Activated T-cell treated with anti-CD3 and anti-CD28 coated beads, Interleukin-2, amount 50 U/mL, for 24 hours (primary cell): ENCODE measurements around the gene TBCK.

Experiments used
- DNase-seq: peaks from one replicate; pipeline ENCODE4 v3.0.0-alpha.2; 2020
- H3K27ac Mint-ChIP-seq: 2 replicates; pipeline ENCODE4 v1.8.0; 2020; ENCODE audit warnings: mild to moderate bottlenecking, mixed read lengths
- H3K27me3 Mint-ChIP-seq: 2 replicates; pipeline ENCODE4 v1.8.0; 2020; ENCODE audit warnings: mixed read lengths
- H3K36me3 Mint-ChIP-seq: 2 replicates; pipeline ENCODE4 v1.8.0; 2020; ENCODE audit warnings: low read depth, mixed read lengths
- H3K4me1 Mint-ChIP-seq: 2 replicates; pipeline ENCODE4 v1.8.0; 2020; ENCODE audit warnings: low read depth, mixed read lengths
- H3K4me3 Mint-ChIP-seq: 2 replicates; pipeline ENCODE4 v1.8.0; 2020; ENCODE audit warnings: mild to moderate bottlenecking, moderate library complexity, mixed read lengths
- H3K9me3 Mint-ChIP-seq: 2 replicates; pipeline ENCODE4 v1.8.0; 2020; ENCODE audit warnings: mixed read lengths

The TBCK gene

DNA sequence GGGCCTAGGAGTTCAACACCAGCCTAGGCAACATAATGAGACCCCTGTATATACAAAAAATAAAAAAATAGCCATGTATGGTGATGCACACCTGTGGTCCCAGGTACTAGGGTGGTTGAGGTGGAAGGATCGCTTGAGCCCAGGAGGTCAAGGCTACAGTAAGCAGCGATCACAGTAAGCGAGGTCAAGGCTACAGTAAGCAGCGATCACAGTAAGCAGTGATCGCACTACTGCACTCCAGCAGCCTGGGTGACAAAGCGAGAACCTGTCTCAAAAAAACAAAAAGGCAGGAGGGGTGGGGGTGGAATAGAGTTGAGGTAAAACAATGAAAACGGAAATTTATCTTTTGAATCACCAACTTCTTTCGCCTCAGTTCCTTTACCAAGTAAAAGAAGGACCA is 29.4 kb downstream of the TBCK start:
- DNase-seq = no peak
- Mint-ChIP-seq H3K4me1 (peaks cover 6% of the 10 kb centered on the region), H3K27me3 (no peaks in the 10 kb centered on the region), H3K9me3 (no peaks in the 10 kb centered on the region), H3K27ac (no peak overlapping the region), H3K4me3 (no peak overlapping the region), H3K36me3 (peaks cover 63% of the 10 kb centered on the region)

DNA sequence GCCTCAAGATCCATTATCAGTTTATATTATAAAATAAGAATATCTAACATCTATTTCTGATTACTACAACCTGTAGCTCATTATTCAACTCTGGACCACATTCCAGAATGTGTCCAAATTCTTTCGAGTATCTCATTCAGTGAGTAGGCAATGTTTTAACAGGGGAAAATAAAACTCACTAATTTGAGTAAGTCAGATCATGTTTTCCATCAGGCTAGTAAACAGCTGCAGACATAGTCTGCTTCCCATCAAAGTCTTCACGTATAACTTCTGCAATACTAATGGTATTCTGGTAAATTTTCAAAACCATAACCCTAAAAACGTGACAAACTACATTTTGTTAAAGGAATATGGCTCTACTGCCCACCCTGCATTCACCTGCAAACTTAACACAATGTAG is 31.8 kb downstream of the TBCK start:
- DNase-seq = no peak
- Mint-ChIP-seq H3K27me3 (no peaks in the 10 kb centered on the region), H3K27ac (no peak overlapping the region), H3K4me1 (peaks cover 10% of the 10 kb centered on the region), H3K9me3 (no peaks in the 10 kb centered on the region), H3K4me3 (no peak overlapping the region), H3K36me3 (peaks cover 51% of the 10 kb centered on the region)

DNA sequence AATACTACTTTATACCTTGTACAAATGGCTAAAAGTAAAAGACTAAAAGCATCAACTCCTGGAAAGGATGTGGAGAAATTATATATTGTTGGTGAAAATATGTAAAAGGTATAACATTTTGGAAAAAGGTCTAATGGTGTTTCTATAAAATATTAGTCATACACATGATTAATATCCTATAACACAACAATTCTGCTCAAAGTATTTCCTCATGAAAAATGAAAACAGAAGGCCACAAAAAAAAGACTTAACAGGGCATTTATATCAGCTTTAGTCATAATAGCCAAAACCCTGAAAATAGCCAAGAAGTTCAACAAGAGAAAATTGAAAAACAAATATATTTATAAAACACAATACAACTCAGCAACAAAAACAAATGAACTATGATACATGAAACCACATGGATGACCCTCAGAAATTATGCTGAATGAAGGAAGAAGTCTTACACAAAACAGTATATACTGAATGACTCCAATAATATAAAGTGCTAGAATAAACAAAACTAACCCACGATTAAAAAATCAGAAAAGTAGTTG is 38.8 kb downstream of the TBCK start:
- Mint-ChIP-seq H3K4me1 (peaks cover 12% of the 10 kb centered on the region), H3K9me3 (no peaks in the 10 kb centered on the region), H3K27ac (no peak overlapping the region), H3K4me3 (no peak overlapping the region), H3K36me3 (peaks cover 30% of the 10 kb centered on the region), H3K27me3 (no peaks in the 10 kb centered on the region)
- DNase-seq = no peak

DNA sequence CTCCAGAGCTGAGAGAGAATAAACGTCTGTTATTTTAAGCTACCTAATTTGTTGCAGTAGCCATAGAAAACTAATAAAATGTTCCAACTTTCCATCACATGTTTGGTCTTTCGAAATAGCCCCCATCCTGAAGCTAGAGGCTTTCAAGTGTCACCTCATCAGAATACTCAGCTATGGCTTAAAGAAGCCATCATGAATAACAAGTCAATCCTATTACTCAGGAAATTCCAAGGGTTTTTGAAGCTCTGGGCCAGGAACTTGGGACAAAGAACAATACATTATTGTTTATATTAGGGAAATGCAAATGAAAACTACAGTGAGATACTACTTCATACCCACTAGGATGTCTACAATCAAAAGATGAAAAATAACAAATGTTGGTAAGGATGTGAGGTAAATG is 42.2 kb downstream of the TBCK start:
- no peaks in the 10 kb centered on the region for H3K27me3 Mint-ChIP-seq
- no peak overlapping the region for H3K27ac Mint-ChIP-seq
- H3K4me1 Mint-ChIP-seq = peaks cover 8% of the 10 kb centered on the region
- DNase-seq = no peak
- no peaks in the 10 kb centered on the region for H3K9me3 Mint-ChIP-seq
- H3K36me3 Mint-ChIP-seq = peaks cover 22% of the 10 kb centered on the region
- H3K4me3 Mint-ChIP-seq = no peak overlapping the region

DNA sequence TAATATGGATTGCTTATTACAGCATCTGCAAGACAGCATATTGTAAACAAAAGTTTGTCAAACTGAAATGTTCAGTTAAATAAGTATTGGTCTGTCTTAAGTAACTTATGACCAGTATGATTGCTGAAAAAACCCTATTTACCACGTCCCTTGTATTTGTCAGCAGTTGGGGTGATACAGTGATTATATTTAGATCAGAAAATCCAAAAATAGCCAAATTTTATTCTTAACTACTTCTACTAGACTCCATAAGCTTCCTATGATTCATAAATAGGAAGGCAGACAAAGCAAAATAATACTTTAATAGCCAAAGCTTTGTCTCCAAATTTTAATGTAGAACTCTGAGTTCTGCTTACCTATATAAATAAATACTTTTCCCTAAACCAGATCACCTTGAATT is 45.3 kb downstream of the TBCK start:
- DNase-seq = no peak
- no peak overlapping the region for H3K4me3 Mint-ChIP-seq

DNA sequence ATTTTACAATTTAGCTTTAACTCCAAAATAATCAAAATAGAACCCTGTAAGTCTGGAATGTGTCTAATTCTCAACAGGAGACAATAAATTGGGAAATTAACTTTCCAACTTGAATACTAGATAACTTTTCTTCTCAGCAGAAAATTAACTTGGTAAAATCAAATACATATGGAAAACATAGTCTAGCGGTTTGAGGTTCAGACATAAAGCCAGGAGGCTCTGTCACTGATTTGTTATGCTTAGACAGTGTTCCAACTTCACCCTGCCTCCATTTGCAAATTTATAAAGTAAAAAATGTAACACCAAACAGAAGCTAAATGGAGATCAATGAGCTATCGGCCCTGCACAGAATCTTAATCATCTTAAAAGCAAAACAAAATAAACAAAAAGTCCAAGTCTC is 46.3 kb downstream of the TBCK start:
- no peak overlapping the region for H3K4me3 Mint-ChIP-seq
- no peaks in the 10 kb centered on the region for H3K27me3 Mint-ChIP-seq
- peaks cover 18% of the 10 kb centered on the region for H3K36me3 Mint-ChIP-seq
- no peaks in the 10 kb centered on the region for H3K9me3 Mint-ChIP-seq
- peaks cover 13% of the 10 kb centered on the region for H3K4me1 Mint-ChIP-seq
- H3K27ac Mint-ChIP-seq = no peak overlapping the region
- DNase-seq = no peak

More for the DNA sequence above, 45.3 kb downstream of the TBCK start:
- Mint-ChIP-seq H3K4me1 (peaks cover 13% of the 10 kb centered on the region), H3K27me3 (no peaks in the 10 kb centered on the region), H3K9me3 (no peaks in the 10 kb centered on the region), H3K36me3 (peaks cover 21% of the 10 kb centered on the region), H3K27ac (no peak overlapping the region)

DNA sequence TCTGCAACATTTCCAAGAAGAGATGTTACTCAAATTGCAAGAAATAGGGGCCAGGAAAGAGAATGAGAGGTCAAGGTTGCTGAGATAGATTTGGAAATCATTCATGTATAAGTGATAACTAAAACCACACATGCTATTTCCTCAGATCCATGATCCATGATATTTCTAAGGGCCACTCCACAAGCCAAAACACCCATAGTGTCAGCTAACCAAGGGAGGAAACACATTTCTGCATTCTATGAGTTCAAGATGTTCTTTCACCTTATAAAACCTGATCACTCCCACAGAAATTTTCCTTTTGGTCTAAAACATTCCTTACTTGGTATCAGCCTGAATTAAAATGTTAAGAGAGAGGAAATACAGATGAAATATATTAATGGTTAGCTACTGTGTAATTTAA is 47.2 kb downstream of the TBCK start:
- peaks cover 11% of the 10 kb centered on the region for H3K36me3 Mint-ChIP-seq
- DNase-seq = no peak
- H3K9me3 Mint-ChIP-seq = no peaks in the 10 kb centered on the region
- no peak overlapping the region for H3K27ac Mint-ChIP-seq
- peaks cover 9% of the 10 kb centered on the region for H3K4me1 Mint-ChIP-seq
- H3K4me3 Mint-ChIP-seq = no peak overlapping the region
- H3K27me3 Mint-ChIP-seq = no peaks in the 10 kb centered on the region

DNA sequence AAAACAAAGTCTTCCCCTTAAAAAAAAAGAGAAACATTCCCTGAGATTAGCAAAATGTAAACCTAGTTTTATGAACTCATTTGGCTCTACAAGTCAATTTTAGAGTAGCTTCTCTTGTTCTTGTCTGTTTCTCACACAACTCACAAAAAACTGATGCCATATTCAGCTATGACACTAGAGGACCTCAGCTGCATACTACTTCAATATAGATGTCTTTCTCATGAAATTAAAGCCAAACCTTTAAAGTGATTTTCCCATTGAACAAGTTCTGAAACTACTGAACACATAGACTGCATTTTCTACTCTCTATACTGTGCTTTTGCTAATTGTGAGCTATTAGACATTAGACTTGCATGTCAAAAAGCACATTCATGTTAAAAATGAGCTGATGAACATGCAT is 49.8 kb downstream of the TBCK start:
- Mint-ChIP-seq H3K9me3 (no peaks in the 10 kb centered on the region), H3K27ac (no peak overlapping the region), H3K4me1 (peaks cover 9% of the 10 kb centered on the region), H3K4me3 (no peak overlapping the region), H3K27me3 (no peaks in the 10 kb centered on the region), H3K36me3 (peaks cover 2% of the 10 kb centered on the region)
- no peak for DNase-seq

DNA sequence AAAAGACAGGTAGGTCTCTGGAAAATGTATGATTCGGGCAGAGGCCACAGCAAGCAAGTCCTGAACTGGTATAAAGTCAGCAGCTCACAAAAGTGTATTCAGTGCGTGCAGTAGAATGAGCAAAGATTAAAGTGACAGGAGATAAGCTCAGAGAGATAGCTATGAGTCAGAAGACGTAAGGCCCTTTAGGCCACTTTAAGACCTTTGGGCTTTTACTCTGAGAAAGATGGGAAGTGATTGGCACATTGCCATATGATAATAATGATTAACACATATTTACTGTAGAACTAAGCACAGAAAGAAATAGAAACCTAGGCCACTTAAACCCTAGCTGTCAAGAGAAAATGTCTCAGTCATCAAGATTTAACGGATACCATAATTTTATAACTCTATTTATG is 51.7 kb downstream of the TBCK start:
- Mint-ChIP-seq H3K4me1 (peaks cover 9% of the 10 kb centered on the region), H3K27me3 (no peaks in the 10 kb centered on the region), H3K4me3 (no peak overlapping the region), H3K36me3 (peaks cover 4% of the 10 kb centered on the region), H3K27ac (no peak overlapping the region), H3K9me3 (no peaks in the 10 kb centered on the region)
- DNase-seq = no peak

DNA sequence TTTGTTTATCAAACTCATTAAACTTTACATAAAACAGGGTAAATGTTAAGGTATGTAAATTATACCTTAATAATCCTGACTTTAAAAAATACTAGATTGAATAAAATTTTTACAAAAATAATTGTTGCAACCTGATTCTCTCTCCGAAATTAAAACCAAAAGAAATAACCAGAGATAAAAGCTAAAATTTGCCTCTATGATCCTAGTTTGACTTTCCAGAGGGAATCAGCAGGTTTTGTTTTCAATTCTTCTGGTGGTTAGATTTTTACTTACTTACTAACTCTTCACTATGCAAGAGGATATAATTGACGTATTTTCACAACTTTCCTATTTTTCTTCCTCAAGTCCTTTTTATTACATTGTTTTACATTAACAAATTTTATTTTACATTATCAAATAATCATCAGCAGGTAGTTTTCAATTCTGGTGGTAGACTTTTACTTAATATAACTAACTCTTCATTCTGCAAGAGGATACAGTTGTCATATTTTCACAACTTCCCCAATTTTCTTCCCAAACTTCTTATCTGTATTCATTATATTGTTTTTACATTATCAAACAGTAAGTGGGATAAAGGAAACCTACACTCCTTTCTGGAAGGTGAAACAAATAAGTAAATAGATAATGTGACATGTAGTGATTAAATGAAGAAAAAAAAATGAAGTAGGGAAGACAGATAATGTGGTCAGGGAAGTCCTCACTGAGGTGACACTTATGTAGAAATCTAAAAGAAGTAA is 52.2 kb downstream of the TBCK start:
- no peaks in the 10 kb centered on the region for H3K9me3 Mint-ChIP-seq
- H3K4me3 Mint-ChIP-seq = no peak overlapping the region
- DNase-seq = no peak
- H3K27me3 Mint-ChIP-seq = no peaks in the 10 kb centered on the region
- H3K4me1 Mint-ChIP-seq = peaks cover 7% of the 10 kb centered on the region
- H3K36me3 Mint-ChIP-seq = peaks cover 9% of the 10 kb centered on the region
- H3K27ac Mint-ChIP-seq = no peak overlapping the region

DNA sequence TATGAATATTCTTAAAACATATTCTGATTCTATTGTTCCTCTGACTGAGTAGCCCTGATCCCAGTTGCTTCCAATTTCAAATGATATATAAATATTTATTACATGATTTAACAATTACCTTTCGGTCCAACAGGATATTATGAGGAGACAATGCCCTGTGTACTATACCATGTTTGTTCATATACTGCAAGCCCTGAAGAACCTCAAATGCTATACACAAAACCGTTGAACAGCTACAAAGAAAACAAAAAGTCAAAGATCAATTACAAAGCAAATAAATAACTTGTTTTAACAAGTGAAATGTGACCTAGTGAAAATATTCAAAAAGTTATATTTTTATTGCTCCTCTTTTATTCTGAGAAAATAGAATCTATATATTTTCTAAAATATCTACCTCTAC is 54.0 kb downstream of the TBCK start:
- Mint-ChIP-seq H3K4me1 (peaks cover 1% of the 10 kb centered on the region), H3K27me3 (no peaks in the 10 kb centered on the region), H3K9me3 (no peaks in the 10 kb centered on the region), H3K27ac (no peak overlapping the region), H3K36me3 (peaks cover 16% of the 10 kb centered on the region), H3K4me3 (no peak overlapping the region)
- no peak for DNase-seq

DNA sequence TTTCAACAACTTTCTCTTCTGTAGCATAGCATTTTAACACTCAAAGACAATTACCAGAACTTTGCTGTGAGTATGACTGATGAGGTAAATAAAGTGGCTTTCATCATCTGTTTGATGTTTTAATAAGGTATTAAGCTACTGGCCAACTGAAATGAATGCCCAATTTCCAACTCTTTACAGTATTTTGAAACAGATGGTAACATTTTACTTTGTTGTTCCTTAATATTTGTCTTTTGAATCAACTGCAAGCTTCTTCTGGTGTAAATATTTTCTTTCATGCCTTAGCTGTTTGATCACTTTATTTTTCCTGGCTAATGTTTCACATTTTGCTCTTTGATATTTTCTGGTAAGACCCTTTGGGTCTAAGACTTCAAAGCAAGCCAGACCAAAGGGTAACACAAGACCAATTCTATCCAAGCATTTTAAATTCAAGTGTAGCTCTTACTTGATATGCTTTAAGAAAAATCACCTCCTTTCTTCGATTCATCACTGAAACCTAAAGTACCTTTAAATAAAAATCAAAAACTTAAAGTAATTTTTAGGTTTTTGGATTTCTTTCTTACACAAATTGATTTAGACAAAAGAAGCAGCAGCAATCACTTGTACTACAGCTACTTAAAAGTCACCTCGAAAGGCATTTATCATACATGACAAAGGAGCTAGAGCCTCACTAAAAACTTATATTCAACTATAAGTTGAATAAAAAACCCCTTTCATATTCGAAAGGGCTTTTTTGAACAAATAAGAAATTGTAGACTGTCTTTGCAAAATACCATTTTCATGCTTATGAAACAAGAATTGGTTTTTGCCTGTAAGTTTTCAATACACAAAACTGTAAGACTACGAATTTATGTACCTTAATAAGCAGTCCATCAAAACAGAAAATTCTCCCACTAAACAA is 57.6 kb downstream of the TBCK start:
- DNase-seq = no peak
- no peak overlapping the region for H3K4me3 Mint-ChIP-seq
- H3K4me1 Mint-ChIP-seq = no peaks in the 10 kb centered on the region
- peaks cover 44% of the 10 kb centered on the region for H3K36me3 Mint-ChIP-seq
- H3K27ac Mint-ChIP-seq = no peak overlapping the region
- H3K27me3 Mint-ChIP-seq = no peaks in the 10 kb centered on the region
- H3K9me3 Mint-ChIP-seq = no peaks in the 10 kb centered on the region

DNA sequence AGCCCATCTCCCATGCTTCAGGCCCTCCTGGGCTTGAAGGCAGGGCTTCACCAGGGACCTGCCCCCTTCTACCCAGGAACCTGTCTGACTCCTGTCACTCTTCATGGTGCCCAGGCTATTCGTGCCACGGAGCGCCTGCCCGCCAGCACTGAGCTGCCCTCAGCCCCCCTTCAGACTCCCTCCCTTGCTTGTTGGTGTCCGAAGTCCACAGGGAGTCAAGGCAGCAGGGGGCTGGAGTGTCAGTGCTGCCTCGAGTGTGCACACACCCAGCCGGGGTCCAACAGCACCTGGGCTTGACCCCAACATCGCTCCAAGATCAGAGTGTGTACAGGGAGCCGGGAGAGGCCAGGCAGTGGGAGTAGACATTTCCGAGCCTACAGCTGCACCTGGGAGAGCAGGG is 59.8 kb downstream of the TBCK start:
- Mint-ChIP-seq H3K36me3 (peaks cover 53% of the 10 kb centered on the region), H3K4me3 (no peak overlapping the region), H3K4me1 (no peaks in the 10 kb centered on the region), H3K27ac (no peak overlapping the region), H3K27me3 (no peaks in the 10 kb centered on the region), H3K9me3 (no peaks in the 10 kb centered on the region)
- DNase-seq = no peak

DNA sequence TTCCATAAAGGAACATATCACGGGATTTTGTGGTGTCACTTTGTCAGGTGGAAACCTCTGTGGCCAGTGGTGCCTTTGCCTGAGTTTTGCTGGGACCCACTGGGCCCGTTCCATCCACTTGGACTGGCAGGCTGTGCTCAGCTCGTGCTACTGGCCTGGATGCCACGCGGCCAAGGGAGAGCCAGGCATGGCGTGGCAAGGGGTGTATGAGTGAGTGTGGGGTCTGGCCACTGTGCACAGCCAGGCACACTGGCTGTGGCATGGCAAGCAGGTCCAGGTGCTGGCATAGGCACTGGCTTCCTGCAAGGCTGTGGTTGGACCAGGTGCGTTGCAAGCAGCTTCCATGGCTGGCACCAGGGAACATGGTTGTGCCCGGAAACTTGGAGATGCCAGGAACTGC is 60.8 kb downstream of the TBCK start:
- H3K27ac Mint-ChIP-seq = no peak overlapping the region
- peaks cover 59% of the 10 kb centered on the region for H3K36me3 Mint-ChIP-seq
- no peaks in the 10 kb centered on the region for H3K9me3 Mint-ChIP-seq
- no peaks in the 10 kb centered on the region for H3K27me3 Mint-ChIP-seq
- DNase-seq = no peak
- no peaks in the 10 kb centered on the region for H3K4me1 Mint-ChIP-seq
- no peak overlapping the region for H3K4me3 Mint-ChIP-seq
